Left ventricle myocardium inferior (tissue), 1 donor: Measurements from ENCODE around the gene VTI1A. TPM values are rescaled to one million over a fixed set of nuclear protein-coding genes. Genes with fewer than 3 reads are reported as not detected.

Experiments used
- DNase-seq: peaks from one replicate; pipeline ENCODE4 v3.0.0-alpha.2; 2020
- H3K27ac ChIP-seq: fragments of 200-600 bp; replicated peaks from 2 replicates; pipeline ENCODE4 v1.8.0; 2021
- H3K27me3 ChIP-seq: fragments of 200-600 bp; 2 replicates; pipeline ENCODE4 v1.8.0; 2021; ENCODE audit warnings: low read depth
- H3K36me3 ChIP-seq: fragments of 200-600 bp; 2 replicates; pipeline ENCODE4 v1.8.0; 2021
- H3K4me1 ChIP-seq: fragments of 200-600 bp; 2 replicates; pipeline ENCODE4 v1.8.0; 2021
- H3K4me3 ChIP-seq: fragments of 200-600 bp; 2 replicates; pipeline ENCODE4 v1.8.0; 2021; ENCODE audit warnings: mild to moderate bottlenecking, moderate library complexity
- H3K9me3 ChIP-seq: fragments of 200-600 bp; replicated peaks from 2 replicates; pipeline ENCODE4 v1.8.0; 2021
- intact Hi-C: fragments of 100-400 bp; cut with micrococcal nuclease; formaldehyde crosslinking; loops from one replicate; pipeline ENCODE4 v1.11.0; 2022
- total RNA-seq: library from RNA; stranded (reverse); fragmentation: NEBNext Ultra II Directional; extraction: Animal tissue kit (Norgen Biotek cat#: 25700); gene quantifications from one replicate; pipeline ENCODE4 v1.2.1, GENCODE V29; 2021
- TF ChIP-seq, protein P1 (sequence below): fragments of 200-600 bp; IDR thresholded peaks from 2 replicates; pipeline ENCODE4 v1.8.0; 2021; ENCODE audit warnings: antibody characterized with exemption, mild to moderate bottlenecking, borderline replicate concordance
- donor health status: DM: no; HTN: yes; CAD: no; lungs with severe emphysema.

Gene VTI1A
- total RNA-seq, 1 donor from 2014 or later, result 20.5 TPM

DNA sequence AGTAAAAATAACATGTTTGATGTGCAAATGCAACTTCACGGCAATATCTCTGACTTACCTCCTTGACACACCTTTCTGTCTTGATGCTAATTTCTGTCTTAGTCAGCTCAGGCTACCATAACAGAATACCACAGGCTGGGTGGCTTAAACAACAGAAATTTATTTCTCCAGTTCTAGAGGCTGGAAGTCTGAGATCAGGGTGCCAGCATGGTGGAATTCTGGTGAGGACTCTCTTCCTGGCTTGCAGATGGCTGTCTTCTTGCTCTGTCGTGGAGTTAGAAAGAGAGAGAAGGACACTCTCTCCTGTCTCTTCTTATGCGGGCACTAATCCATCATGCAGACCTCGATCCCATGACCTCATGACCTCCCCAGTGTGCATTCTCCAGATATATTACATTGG lies 134.9 kb downstream of the VTI1A start:
- intact Hi-C loops, result no loop called here
- Histone ChIP-seq H3K4me1 (no peaks in the 10 kb centered on the region), H3K27ac (no peak overlapping the region), H3K9me3 (no peaks in the 10 kb centered on the region), H3K27me3 (no peaks in the 10 kb centered on the region), H3K36me3 (peaks cover 7% of the 10 kb centered on the region), H3K4me3 (no peak overlapping the region)
- TF ChIP-seq, protein P1, sequence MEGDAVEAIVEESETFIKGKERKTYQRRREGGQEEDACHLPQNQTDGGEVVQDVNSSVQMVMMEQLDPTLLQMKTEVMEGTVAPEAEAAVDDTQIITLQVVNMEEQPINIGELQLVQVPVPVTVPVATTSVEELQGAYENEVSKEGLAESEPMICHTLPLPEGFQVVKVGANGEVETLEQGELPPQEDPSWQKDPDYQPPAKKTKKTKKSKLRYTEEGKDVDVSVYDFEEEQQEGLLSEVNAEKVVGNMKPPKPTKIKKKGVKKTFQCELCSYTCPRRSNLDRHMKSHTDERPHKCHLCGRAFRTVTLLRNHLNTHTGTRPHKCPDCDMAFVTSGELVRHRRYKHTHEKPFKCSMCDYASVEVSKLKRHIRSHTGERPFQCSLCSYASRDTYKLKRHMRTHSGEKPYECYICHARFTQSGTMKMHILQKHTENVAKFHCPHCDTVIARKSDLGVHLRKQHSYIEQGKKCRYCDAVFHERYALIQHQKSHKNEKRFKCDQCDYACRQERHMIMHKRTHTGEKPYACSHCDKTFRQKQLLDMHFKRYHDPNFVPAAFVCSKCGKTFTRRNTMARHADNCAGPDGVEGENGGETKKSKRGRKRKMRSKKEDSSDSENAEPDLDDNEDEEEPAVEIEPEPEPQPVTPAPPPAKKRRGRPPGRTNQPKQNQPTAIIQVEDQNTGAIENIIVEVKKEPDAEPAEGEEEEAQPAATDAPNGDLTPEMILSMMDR, result no peak
- DNase-seq, result no peak

DNA sequence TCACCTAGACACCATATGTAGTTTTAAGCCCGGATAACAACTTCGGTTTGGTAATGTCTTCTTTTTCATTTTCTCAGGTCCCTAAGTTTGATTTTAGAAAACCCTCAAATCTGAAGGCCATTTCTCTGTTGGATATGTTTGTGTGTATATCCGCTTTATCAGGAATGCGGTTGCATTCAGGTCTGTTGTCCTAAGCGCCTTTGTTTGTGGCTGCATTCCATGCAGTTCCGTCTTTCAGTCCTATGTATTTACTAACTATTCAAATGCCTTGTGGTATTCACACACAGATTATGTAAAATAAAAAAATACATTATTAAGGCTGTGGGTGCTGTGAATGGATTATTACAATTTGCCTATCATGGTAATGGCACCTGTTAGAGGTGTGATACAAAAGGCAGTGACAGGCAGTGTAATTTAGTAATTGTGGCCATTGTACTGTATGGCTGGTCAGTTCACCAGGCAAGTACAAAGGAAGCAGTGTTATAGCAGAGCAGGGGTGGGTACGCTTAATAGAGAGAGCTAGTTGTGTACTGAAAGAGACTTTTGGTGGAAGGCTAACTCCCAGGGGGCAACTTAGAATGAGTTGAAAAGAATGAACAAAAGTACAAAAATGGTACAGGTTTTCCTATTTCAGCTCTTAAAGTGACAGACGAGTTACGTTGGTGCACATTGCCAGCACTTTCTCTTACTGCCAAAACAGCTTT lies 136.4 kb downstream of the VTI1A start:
- Histone ChIP-seq H3K36me3 (peaks cover 7% of the 10 kb centered on the region), H3K4me1 (no peaks in the 10 kb centered on the region), H3K27ac (no peak overlapping the region), H3K27me3 (no peaks in the 10 kb centered on the region), H3K4me3 (no peak overlapping the region), H3K9me3 (no peaks in the 10 kb centered on the region)
- DNase-seq, result no peak
- TF ChIP-seq, protein P1, result no peak
- intact Hi-C loops, result no loop called here

DNA sequence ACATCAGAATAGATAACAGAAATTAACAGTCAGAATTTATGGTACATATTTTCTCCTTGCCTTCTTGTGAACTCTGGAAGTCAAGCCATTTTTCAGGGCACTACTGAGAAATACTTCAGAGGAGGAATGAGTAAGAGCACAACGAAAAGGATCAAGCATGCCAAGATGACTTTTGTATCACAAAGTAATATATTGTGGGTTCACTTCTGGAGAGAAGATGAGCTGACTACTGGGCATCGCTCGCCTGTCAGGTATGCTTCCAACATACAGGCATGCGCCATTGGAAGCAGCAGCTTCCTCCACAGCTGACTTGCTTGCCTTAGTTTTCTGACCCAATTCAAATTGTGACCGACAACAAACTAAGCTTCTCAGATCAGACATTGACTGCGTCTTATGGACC lies 137.3 kb downstream of the VTI1A start:
- intact Hi-C loops, result no loop called here
- TF ChIP-seq, protein P1, result no peak
- H3K27ac ChIP-seq, result no peak overlapping the region
- H3K4me3 ChIP-seq, result no peak overlapping the region
- no peaks in the 10 kb centered on the region for H3K27me3 ChIP-seq
- peaks cover under 1% of the 10 kb centered on the region for H3K36me3 ChIP-seq
- H3K9me3 ChIP-seq, result no peaks in the 10 kb centered on the region
- H3K4me1 ChIP-seq, result no peaks in the 10 kb centered on the region
- DNase-seq, result no peak

DNA sequence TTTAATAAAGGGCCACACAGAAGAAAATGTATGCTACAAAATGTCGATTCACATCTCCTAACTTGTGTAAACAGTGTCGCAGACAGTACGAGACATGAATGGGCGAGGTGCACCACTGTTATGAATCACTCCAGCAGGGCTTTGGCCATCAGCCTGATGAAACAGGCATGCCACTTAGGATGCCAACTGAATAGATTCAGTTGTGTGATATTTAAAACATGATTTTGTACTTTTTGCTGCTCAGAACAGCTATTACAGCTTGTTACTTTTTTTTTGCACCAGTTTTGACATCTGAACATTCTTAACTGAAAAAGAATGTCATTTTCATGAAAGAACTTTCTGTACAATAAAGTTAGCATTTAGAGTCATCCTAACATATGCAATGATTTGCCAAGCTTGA lies 138.1 kb downstream of the VTI1A start:
- DNase-seq, result no peak
- TF ChIP-seq, protein P1, result no peak
- Histone ChIP-seq H3K27me3 (no peaks in the 10 kb centered on the region), H3K27ac (no peak overlapping the region), H3K4me3 (no peak overlapping the region), H3K4me1 (no peaks in the 10 kb centered on the region), H3K9me3 (no peaks in the 10 kb centered on the region), H3K36me3 (no peaks in the 10 kb centered on the region)
- intact Hi-C loops, result no loop called here

DNA sequence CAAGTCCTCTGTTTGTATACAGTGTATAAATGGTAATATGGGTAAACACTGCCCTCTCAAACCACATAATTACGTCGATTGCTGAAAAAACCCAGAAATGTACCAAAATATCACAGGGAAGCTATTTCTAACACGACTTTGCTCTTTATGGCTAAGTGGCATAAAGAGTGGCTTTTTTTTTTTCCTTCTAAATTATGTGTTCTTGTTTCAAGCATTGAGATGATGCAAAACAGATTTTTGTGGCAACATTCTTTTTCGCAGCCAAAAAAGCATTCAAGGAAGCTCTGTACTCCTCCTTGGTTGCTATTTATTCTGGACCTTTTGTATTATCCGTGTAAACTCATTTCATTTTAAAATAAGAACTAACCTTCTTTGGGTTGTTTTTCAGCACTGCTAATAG lies 138.9 kb downstream of the VTI1A start:
- H3K4me1 ChIP-seq, result no peaks in the 10 kb centered on the region
- no peaks in the 10 kb centered on the region for H3K36me3 ChIP-seq
- TF ChIP-seq, protein P1, result no peak
- H3K27me3 ChIP-seq, result no peaks in the 10 kb centered on the region
- no peak for DNase-seq
- no peaks in the 10 kb centered on the region for H3K9me3 ChIP-seq
- no peak overlapping the region for H3K4me3 ChIP-seq
- intact Hi-C loops, result no loop called here
- no peak overlapping the region for H3K27ac ChIP-seq
